ENCODE results near the gene PCDH9. TPM values are rescaled to one million over a fixed set of nuclear protein-coding genes. Genes with fewer than 3 reads are reported as not detected.

The PCDH9 gene
- total and polyA plus RNA-seq, 9 donors, result 0.18 to 6.5 (median 1.3) TPM

GRCh38 chr13:66948910-66949309 lies 281.2 kb downstream of the PCDH9 start:
- Histone ChIP-seq H3K9me3 (no peaks in the 10 kb centered on the region), H3K27me3 (no peaks in the 10 kb centered on the region), H3K27ac (no peak overlapping the region), H3K4me1 (ENCODE audit: insufficient read depth) (no peaks in the 10 kb centered on the region), H3K4me3 (no peak overlapping the region), H3K36me3 (no peaks in the 10 kb centered on the region)
- intact Hi-C loops (cut with DNase I), result no loop called here
- DNase-seq, result no peak
- WGBS, 3 donors, result 79 to 89% (median 84%) methylated on average over 6 of the region's 6 CpGs
- no peak for TF ChIP-seq EP300 (IDR thresholded peaks at IDR 0.05)
- no peak for TF ChIP-seq POLR2A (IDR thresholded peaks at IDR 0.05)
- TF ChIP-seq CTCF (IDR thresholded peaks at IDR 0.05), result no peak

- WGBS, 3 donors, result 65 to 89% (median 85%) methylated on average over 3 of the region's 3 CpGs
- no peak for DNase-seq
- intact Hi-C loops (cut with DNase I), result no loop called here
- TF ChIP-seq POLR2A (IDR thresholded peaks at IDR 0.05) (no peak), CTCF (IDR thresholded peaks at IDR 0.05) (no peak), EP300 (IDR thresholded peaks at IDR 0.05) (no peak)
- Histone ChIP-seq H3K36me3 (no peaks in the 10 kb centered on the region), H3K27ac (no peak overlapping the region), H3K27me3 (no peaks in the 10 kb centered on the region), H3K9me3 (no peaks in the 10 kb centered on the region), H3K4me1 (ENCODE audit: insufficient read depth) (no peaks in the 10 kb centered on the region), H3K4me3 (no peak overlapping the region)
These were observed 286.6 kb downstream of the PCDH9 start for GRCh38 chr13:66943530-66943929.

- Histone ChIP-seq H3K27ac (no peak overlapping the region), H3K4me1 (ENCODE audit: insufficient read depth) (no peaks in the 10 kb centered on the region), H3K36me3 (no peaks in the 10 kb centered on the region), H3K4me3 (no peak overlapping the region), H3K9me3 (no peaks in the 10 kb centered on the region), H3K27me3 (no peaks in the 10 kb centered on the region)
- intact Hi-C loops (cut with DNase I), result no loop called here
- DNase-seq, result no peak
- TF ChIP-seq CTCF (IDR thresholded peaks at IDR 0.05) (no peak), POLR2A (IDR thresholded peaks at IDR 0.05) (no peak), EP300 (IDR thresholded peaks at IDR 0.05) (no peak)
- 83 to 86% (median 85%) methylated on average over 4 of the region's 4 CpGs for WGBS, 3 donors
These were observed 290.0 kb downstream of the PCDH9 start for GRCh38 chr13:66940113-66940512.

- Histone ChIP-seq H3K27ac (no peak overlapping the region), H3K4me3 (no peak overlapping the region)
These were observed 292.7 kb downstream of the PCDH9 start for GRCh38 chr13:66937423-66937822.

More at GRCh38 chr13:66937423-66937822, 292.7 kb downstream of the PCDH9 start:
- intact Hi-C loops (cut with DNase I), result no loop called here
- no peak for TF ChIP-seq EP300 (IDR thresholded peaks at IDR 0.05)
- no peak for TF ChIP-seq POLR2A (IDR thresholded peaks at IDR 0.05)
- TF ChIP-seq CTCF (IDR thresholded peaks at IDR 0.05), result no peak
- WGBS, 3 donors, result 94 to 97% (median 96%) methylated on average over 5 of the region's 5 CpGs
- Histone ChIP-seq H3K9me3 (no peaks in the 10 kb centered on the region), H3K27me3 (no peaks in the 10 kb centered on the region), H3K4me1 (ENCODE audit: insufficient read depth) (no peaks in the 10 kb centered on the region), H3K36me3 (no peaks in the 10 kb centered on the region)
- DNase-seq, result no peak
